Inflammatory macrophage treated with lipopolysaccharide for 4 hours (primary cell): ENCODE data around the gene LRRC66.

Experiments used
- DNase-seq: peaks from one replicate; pipeline ENCODE4 v3.0.0-alpha.2; 2020

Gene LRRC66, protein sequence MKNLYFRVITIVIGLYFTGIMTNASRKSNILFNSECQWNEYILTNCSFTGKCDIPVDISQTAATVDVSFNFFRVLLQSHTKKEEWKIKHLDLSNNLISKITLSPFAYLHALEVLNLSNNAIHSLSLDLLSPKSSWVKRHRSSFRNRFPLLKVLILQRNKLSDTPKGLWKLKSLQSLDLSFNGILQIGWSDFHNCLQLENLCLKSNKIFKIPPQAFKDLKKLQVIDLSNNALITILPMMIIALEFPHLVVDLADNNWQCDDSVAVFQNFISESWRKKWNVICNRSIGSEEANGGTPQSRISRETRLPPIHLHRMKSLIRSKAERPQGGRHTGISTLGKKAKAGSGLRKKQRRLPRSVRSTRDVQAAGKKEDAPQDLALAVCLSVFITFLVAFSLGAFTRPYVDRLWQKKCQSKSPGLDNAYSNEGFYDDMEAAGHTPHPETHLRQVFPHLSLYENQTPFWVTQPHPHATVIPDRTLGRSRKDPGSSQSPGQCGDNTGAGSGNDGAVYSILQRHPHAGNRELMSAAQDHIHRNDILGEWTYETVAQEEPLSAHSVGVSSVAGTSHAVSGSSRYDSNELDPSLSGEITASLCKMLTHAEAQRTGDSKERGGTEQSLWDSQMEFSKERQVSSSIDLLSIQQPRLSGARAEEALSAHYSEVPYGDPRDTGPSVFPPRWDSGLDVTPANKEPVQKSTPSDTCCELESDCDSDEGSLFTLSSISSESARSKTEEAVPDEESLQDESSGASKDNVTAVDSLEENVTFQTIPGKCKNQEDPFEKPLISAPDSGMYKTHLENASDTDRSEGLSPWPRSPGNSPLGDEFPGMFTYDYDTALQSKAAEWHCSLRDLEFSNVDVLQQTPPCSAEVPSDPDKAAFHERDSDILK

DNA sequence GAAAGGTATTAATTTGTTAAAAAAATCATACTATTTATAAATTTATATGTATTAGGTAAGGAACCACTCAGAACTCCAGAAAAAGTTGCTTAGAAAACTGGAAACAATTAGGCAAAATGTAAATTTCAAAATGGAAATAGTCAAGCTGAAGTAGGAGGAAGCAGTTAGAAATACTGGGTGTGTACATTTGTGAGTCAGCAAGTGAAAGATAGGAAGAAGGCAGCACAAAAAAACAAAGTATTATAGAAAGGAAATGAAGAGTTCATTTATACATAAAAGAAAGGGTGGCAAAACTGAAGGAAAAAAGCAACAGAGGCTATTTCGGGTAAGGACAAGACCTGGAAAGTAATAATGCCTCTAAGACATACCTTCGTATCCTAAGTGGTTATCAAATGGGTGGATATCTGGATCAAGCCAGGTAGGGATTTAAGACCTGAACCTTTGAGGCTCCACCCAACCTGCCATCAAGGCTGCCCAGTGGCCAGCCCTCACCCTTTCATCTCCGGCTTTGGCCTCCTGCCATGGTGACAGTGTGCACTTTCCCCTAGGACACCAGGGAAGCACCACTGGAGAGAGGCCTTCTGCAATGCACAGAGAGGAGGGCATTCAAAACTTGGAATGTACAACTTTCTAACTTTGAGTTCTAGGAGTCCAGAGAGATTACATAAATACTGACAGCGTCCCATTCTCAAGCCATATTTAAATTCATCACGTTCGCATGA is at the start of gene LRRC66:
Gene LRRC66 (minus strand): TSS at position 428 of the 722 bp plus-strand sequence. CDS start 2,750 bp downstream, outside the sequence.
- peak; percentile 59 for DNase-seq

DNA sequence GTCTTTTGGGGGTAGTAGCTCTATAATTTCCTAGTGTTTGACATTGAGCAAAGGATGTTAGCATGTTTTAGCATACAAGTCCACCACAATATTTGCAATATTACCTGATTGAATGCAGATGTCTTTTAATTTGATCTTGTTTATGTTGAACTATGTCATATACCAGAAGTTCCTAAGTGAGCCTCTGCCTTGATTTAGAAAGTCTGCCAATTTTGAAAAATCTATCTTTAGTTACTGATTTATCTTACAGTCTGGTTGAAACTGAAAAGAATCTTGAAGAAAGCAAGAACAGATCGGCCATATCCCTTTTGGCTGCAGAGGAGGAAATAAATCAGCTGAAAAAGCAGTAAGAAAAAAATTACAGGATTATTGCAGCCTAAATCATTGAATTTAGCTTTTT is 49.4 kb upstream of the LRRC66 start:
- DNase-seq = no peak

DNA sequence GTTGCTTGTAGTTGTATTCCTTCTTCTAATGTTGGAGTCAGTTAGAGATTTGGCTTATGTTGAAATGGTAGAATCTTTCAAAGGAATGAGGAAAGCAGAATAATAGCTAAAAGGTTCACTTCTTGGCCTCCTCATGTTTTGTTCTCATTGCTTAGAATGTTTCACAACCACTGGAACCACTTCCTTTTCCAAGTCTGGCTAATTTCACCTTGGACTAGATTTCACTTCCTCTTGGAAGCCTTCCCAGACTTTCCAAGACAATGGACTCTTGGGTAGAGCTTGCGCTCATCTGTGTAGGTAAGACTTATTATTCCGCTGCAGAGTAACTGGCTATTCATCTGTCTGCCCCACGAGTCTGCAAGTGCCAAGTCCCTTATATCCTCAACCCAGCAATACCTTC is 39.2 kb upstream of the LRRC66 start:
- peak; percentile 73 for DNase-seq

DNA sequence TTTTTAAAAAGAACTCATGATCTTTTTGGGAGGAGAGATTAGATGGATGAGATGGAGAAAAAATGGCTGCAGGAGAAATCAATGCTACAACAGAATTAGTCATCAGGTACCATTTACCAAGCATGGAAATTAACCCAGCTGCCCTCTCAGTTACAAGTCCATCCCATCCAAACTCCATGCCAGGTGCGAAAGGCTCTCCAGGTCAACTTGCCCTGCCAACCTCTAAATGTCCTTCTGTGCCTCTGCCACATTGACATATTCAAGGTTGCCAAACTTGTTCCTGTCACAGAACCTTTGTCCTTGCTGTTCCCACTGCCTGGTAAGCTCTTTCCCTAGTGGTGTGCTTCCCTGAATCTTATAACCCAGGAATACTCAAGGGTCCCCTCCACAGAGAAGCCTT is 38.1 kb upstream of the LRRC66 start:
- no peak for DNase-seq

DNA sequence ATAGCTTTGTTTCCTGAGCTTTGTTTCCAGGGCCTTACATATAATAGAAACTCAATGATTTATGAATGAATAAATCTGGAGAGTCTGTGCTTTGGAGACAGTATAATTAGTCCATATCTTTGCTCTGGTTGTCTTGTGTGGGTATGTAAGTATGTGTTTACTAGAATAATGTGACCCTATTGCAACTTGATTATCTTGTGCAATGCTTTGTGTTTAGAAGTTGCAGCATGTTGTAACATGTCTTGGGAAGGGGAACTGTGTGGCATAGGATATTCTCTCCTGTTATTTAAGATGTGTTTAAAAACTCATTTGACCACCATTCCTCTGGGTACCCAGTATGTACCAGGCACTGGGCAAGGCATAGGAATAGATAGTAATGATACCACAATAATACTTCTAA is 37.0 kb upstream of the LRRC66 start:
- peak; percentile 77 for DNase-seq

DNA sequence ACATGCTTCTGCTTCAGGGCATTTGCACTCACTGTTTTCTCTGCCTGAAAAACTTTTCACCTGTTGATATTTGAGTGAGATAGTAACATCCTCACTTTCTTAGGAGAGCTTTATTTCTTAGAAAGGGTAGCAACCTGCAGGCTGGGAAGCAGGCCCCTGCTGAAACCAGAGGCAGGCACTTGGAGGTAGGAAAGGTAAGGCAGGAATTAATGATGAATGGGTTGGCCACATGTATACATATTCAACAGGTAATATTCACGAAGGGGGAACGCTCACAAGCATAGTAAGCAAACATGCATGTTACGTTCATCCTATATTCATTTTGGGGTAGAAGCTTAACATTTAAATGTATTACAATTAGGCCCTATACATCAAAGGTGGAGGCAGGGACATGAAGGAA is 34.1 kb upstream of the LRRC66 start:
- no peak for DNase-seq

DNA sequence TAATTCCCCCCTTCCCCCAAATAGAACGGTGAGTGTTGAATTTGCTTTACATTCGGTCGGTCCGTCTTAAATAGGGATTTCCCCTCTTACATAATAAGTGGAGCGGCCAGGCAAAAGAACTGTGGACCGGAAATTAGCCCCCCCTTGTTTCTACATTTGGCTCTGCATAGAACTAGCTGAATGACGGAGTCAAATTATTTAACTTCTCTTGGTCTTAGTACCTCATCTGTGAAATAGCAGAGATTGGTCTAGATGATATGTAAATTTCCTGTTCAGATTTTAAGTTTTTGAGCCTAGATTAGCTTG is 32.3 kb upstream of the LRRC66 start:
- DNase-seq = peak; percentile 68

DNA sequence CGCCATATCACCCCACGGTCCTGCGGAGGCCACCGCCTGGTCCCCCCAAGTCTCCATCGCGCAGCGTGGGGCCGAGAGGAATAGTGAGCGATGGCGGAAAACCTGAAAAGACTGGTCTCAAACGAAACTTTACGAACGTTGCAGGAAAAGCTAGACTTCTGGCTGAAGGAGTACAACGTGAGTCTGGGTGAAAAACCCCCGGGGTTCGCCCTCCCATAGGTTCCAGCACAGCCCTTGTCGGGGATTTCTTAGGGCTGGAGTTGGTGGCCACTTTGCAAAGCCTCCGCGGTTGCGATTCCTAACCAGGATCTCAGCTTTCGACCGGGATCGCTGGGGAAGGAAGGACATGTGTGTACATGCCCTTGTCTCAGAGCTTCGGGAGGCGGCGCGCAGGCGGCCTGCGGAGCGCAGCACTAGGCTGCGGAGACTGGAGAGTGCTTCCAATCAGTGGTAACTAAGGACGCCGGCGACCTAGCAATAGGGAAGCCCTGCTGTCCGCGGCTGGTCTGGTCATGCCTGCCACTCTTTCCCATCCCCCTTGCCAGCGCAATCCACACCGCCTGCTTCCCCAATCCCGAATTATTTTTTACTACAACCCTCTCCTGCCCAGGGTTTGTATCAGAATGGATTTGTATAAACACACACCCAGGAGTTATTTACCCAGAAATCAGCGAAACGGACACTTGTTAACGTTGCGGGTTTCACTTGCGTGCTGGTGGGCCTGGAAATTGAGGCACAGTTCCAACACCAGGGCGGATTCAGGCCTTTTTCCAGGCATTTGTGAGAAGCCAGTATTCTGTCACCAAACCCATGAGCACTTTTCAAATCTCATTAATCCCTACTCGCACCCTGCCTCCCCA is 31.7 kb upstream of the LRRC66 start:
- DNase-seq = peak; percentile 71

DNA sequence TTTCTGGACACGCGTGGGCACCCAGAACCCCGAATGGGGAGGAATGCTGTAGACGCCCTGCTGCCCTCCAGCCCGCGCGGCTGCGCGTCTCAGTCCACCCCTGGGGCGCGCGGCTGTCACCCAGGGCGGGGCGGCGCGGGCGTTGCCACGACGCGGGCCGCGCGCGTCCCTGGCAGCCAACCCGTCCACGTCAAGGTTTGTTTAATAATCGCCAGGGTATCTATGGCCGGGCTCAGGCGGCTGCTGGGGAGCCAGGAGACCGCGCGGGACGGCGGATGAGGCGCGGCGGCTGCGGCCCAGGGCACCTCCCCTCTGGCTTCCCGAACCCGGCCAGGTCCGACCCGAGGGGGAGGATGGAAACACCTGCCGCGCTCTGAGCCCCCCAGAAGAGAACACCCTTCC is 31.1 kb upstream of the LRRC66 start, which contains the start of gene SPATA18:
Gene SPATA18 (plus strand): TSS at position 92 of the 402 bp plus-strand sequence. CDS start 401 bp downstream, outside the sequence.
- peak; percentile 28 for DNase-seq

DNA sequence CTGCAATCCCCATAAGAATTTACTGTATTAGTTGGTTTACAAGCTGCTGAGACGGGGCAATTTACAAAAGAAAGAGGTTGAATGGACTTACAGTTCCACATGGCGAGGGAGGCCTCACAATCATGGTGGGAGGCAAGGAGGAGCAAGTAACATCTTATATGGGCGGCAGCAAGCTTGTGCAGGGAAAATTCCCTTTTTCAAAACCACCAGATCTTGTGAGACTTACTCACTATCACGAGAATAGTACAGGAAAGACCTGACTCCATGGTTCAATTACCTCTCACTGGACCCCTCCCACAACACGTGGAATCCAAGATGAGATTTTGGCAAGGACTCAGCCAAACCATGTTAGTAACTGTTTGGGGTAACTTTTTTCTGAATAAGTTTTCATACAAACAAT is 29.1 kb upstream of the LRRC66 start:
- peak; percentile 72 for DNase-seq

DNA sequence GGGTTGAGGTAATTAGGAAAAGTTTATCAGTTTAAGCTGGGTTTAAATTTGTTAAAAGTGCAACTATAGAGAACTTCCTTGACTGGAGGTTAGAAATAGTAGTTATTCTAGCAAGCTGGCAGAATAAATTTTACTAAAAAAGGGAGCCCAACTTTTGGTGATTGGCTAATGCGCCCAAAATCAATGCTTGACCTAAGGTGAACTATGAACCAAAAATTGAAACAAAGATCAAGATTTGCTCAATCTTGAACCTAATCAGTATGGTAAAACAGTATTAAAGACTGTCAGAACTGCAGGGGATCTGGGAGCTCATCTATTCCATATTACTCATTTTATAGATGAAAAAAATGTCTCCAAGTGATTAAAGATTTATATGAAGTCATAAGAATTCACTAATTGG is 24.9 kb upstream of the LRRC66 start:
- DNase-seq = no peak

DNA sequence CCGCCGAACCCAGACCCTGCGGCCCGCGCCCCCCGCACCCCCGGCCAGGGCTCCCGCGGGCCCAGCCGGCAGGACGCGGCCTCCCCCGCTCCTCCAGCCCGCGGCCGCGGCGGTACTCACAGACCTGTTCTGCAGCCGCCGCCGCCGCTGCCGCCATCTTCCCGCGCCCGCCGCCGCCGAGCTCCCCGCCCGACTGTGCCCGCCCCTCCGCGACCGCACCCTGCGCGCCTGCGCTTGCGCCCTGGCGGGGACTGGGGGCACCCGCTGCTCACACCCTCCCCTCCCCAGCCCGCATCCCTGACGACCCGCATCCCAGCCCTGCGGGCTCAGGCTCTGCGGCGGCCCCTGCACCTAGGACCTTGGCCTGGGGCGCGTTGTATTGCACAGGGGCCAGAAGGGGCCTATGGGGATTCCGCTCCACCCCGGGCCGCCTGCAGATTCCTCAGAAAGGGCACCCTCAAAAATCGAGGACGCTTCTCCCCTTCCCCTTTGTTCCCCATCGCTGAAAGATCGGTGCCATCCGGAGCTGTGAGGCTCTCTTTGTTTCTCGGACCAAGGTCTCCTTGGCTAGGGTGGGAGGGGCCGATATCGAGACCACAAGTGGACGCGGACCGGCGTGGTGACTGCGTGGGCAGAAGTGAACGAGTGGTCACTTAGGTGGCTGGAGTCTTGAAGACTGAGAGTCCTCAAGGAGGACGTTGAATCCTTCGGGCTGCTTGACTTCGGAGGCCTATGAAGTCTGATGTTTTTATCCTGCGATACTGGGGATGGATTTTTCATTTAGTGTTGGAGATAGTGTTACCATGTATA is 18.1 kb upstream of the LRRC66 start, which contains the start of gene SGCB:
Gene SGCB (minus strand): TSS at position 197 of the 810 bp plus-strand sequence. CDS start 40 bp downstream, at position 157.
- peak; percentile 21 for DNase-seq

DNA sequence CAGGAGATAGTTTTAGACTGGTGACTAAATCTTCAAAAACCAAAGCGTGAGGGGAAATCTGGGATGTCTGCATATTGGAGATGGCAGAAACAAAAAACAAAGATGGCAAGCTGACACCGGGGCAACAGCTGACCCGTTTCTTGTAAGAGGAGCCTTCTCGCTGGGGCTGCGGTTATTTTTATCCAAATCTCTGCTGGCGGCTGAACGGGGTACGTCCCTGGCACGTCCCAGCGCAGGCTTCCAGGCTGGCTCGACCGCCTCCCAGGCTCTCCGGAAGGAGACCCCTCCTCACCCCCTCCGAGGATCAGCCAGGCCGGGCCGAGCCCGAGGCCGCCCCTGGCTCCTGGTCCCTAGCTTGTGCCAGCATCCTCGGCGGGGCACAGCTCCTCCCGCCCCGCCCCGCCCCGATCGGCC is 17.5 kb upstream of the LRRC66 start:
- DNase-seq = no peak

DNA sequence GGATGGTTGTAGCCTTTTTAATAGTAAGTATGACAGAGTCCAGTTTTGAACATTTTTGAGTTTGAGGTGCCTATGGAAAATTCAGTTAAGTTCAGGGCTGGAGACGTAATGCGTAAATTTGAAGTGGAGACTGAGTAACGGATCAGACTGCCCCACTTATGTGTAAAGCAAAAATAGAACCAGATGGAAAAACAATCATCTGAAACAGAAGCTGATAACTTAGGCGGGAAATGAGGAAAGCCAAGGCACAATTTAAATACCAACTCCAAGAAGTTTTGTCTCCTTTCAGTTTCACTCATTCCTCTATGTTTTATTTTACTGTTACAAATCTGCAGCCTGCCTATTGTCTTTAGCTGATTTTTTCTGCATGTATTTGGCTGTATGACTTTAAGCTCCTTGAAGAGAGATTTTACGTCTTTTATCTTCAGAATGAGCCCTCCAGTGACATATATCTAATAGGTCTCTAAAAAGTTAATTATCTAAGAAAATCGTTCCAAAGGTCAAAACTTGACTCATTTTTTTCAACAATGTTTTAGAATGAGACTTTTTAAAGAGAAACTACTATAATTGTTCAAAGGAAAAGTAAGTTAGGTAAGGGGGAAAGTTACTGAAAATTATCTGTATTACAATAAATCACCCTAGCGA is 16.8 kb upstream of the LRRC66 start:
- no peak for DNase-seq

DNA sequence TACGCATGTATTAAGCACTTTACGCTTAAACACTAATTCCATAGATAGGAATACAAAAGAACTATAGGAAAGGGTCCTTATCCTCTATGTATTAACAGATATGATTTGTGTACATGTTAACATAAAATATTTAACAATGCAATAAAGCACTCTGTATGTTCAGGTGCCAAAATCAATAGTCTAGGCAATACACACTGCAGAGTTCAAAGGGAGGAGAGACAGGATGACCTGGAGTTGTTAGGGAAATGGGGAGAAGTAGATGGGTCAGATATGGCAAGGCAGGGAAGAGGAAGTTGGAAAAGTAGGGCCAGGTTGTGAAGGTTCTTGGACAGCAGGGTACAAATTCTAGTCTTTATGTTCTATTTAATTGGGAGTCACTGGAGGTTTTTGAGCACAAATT is 15.0 kb upstream of the LRRC66 start:
- no peak for DNase-seq

DNA sequence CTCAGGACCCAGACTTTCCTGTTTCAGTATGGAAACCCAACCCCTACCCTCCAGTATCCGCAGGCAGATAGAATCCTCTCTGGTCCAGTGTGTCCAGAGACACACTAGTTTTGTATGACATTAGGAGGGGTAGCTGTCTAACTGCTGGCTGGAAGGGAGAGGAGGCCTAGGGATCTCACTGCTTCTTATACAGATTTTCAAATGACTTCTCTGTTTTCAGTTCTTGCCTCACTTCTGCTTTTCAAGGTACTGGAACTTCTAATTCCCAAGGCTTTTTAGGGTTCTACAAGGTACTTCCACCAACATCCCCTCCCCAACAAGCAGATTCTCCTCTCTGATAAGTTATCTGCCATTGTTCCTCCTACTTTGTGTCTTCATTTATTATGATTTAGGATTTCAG is 11.8 kb upstream of the LRRC66 start:
- DNase-seq = peak; percentile 8

DNA sequence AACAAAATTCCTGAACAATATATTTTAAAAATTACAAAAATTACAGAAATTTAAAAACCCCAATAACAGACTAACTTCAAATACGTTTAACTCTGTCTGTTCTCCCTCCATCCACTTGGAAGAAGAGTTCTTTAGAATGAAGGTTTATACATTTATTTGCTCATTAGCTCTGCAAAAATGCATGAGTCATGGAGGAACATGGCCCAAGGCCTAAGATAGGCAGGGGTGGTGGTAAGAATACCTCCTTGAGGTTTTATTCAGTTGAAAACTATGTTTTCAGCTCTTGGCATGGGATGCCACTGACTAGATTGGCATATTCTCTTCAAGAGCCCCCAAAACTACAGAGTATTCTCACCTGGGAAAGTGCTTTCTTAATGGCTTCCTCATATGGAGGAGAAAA is 8.8 kb upstream of the LRRC66 start:
- no peak for DNase-seq

DNA sequence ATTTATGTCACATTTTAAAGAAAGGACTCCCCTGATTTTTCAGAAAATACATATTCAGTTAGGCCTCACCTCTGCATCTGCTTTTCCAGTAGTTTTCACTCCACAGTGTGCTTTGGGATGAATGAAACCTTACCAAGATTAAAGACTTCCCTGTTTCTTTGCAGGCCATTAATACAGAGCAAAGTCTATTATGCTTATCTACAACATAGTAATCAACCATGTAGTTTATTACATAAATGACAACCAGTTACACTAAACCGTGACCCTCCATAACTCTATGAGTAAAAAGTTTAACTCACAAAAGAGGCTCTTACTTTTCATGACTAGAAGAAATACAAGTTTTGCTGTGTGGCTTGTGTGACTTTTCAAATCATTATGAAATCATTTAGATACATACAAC is 2.3 kb downstream of the LRRC66 start:
- no peak for DNase-seq

DNA sequence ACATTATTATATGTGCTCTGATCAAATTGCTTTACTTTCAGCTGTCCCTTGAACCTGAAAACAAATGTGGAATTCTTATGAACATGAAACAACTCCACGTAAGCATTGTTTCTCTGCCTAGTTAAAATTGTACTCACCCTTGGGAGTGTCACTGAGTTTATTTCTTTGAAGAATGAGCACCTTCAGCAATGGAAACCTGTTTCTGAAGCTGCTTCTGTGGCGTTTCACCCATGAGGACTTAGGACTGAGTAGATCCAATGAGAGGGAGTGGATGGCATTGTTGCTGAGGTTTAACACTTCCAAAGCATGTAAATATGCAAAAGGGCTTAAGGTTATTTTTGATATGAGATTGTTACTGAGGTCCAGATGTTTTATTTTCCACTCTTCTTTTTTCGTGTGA is 3.2 kb downstream of the LRRC66 start:
- no peak for DNase-seq

DNA sequence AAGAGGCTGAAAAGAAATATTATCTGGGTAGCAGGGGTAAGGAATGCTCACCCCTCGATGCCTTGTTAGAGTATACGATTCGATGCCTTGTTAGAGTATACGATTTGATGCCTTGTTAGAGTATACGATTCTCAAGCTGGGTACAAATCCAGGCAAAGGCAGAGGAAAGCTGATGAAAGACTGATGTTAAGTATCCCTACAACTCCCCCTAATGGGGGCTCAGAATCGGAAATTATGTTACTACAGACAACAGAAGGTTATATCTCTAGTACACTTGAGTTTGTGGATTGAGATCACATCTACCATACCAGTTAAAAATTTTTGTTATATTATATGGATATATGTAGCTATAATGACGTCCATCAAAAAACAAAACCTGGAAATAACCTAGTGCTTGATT is 4.8 kb downstream of the LRRC66 start:
- DNase-seq = no peak

DNA sequence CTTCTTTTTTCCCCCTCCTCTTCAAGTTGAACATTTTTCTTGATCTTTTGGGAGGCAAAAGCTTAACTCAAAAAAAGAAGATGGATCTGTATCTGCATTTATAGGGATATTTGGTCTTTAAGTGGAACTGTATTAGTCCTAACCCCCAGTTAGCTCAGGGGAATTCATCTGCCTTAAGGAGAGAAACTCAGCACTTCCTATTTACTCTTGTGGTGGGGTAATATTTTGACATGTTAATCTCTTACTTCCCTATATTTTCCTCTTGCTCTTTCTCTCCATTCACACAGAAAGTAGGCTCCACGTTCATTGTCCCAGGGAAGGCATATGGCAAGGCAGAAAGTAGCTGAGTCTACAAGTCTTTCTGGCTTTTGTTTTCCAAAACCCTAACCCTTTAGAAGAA is 5.3 kb downstream of the LRRC66 start:
- peak; percentile 48 for DNase-seq
